ENCODE measurements around the gene SLIT3.

SLIT3 gene

GRCh38 chr5:168653626-168654025, 647.3 kb downstream of the SLIT3 start:
- no peaks in the 10 kb centered on the region for H4K20me1 ChIP-seq (ENCODE audit: insufficient read depth)
- no peak overlapping the region for H3K4me2 ChIP-seq
- no peak for TF ChIP-seq CTCF (conservative IDR thresholded peaks at IDR 0.05; ENCODE audit: low read depth, low read length)
- H3K9ac ChIP-seq, result no peak overlapping the region
- no peak overlapping the region for H3K4me3 ChIP-seq (IDR thresholded peaks at IDR 0.05; ENCODE audit: insufficient read depth, low read depth, low read length)
- no peak overlapping the region for H3K27ac ChIP-seq
- no peaks in the 10 kb centered on the region for H3K27me3 ChIP-seq (ENCODE audit: insufficient read depth, low read depth)
- no peaks in the 10 kb centered on the region for H3K36me3 ChIP-seq (ENCODE audit: insufficient read depth)
- H3K4me1 ChIP-seq (ENCODE audit: low read depth, poor library complexity, severe bottlenecking), result no peaks in the 10 kb centered on the region
- no peaks in the 10 kb centered on the region for H3K79me2 ChIP-seq (ENCODE audit: insufficient read depth, low read depth)
- no peak overlapping the region for H2AFZ ChIP-seq (ENCODE audit: low read depth)

GRCh38 chr5:168651648-168652047, 649.3 kb downstream of the SLIT3 start:
- Histone ChIP-seq H3K27ac (no peak overlapping the region), H3K36me3 (ENCODE audit: insufficient read depth) (no peaks in the 10 kb centered on the region), H3K9ac (no peak overlapping the region), H3K79me2 (ENCODE audit: insufficient read depth, low read depth) (no peaks in the 10 kb centered on the region), H3K4me2 (no peak overlapping the region), H3K4me3 (IDR thresholded peaks at IDR 0.05; ENCODE audit: insufficient read depth, low read depth, low read length) (no peak overlapping the region), H3K4me1 (ENCODE audit: low read depth, poor library complexity, severe bottlenecking) (no peaks in the 10 kb centered on the region), H2AFZ (ENCODE audit: low read depth) (no peak overlapping the region), H3K27me3 (ENCODE audit: insufficient read depth, low read depth) (no peaks in the 10 kb centered on the region), H4K20me1 (ENCODE audit: insufficient read depth) (no peaks in the 10 kb centered on the region)
- TF ChIP-seq CTCF (conservative IDR thresholded peaks at IDR 0.05; ENCODE audit: low read depth, low read length), result no peak

GRCh38 chr5:168649306-168649705, 651.6 kb downstream of the SLIT3 start:
- no peak overlapping the region for H2AFZ ChIP-seq (ENCODE audit: low read depth)
- no peaks in the 10 kb centered on the region for H3K27me3 ChIP-seq (ENCODE audit: insufficient read depth, low read depth)
- no peak overlapping the region for H3K9ac ChIP-seq
- no peak overlapping the region for H3K4me3 ChIP-seq (IDR thresholded peaks at IDR 0.05; ENCODE audit: insufficient read depth, low read depth, low read length)
- no peaks in the 10 kb centered on the region for H3K79me2 ChIP-seq (ENCODE audit: insufficient read depth, low read depth)
- no peaks in the 10 kb centered on the region for H3K4me1 ChIP-seq (ENCODE audit: low read depth, poor library complexity, severe bottlenecking)
- TF ChIP-seq CTCF (conservative IDR thresholded peaks at IDR 0.05; ENCODE audit: low read depth, low read length), result no peak
- H3K27ac ChIP-seq, result no peak overlapping the region
- H4K20me1 ChIP-seq (ENCODE audit: insufficient read depth), result no peaks in the 10 kb centered on the region
- H3K36me3 ChIP-seq (ENCODE audit: insufficient read depth), result no peaks in the 10 kb centered on the region
- H3K4me2 ChIP-seq, result no peak overlapping the region

GRCh38 chr5:168648576-168648975, 652.4 kb downstream of the SLIT3 start:
- H3K9ac ChIP-seq, result no peak overlapping the region
- H3K27ac ChIP-seq, result no peak overlapping the region
- no peaks in the 10 kb centered on the region for H3K27me3 ChIP-seq (ENCODE audit: insufficient read depth, low read depth)
- H4K20me1 ChIP-seq (ENCODE audit: insufficient read depth), result no peaks in the 10 kb centered on the region
- H3K4me3 ChIP-seq (IDR thresholded peaks at IDR 0.05; ENCODE audit: insufficient read depth, low read depth, low read length), result no peak overlapping the region
- no peaks in the 10 kb centered on the region for H3K79me2 ChIP-seq (ENCODE audit: insufficient read depth, low read depth)
- no peak for TF ChIP-seq CTCF (conservative IDR thresholded peaks at IDR 0.05; ENCODE audit: low read depth, low read length)
- H3K4me2 ChIP-seq, result no peak overlapping the region
- no peak overlapping the region for H2AFZ ChIP-seq (ENCODE audit: low read depth)
- H3K36me3 ChIP-seq (ENCODE audit: insufficient read depth), result no peaks in the 10 kb centered on the region
- no peaks in the 10 kb centered on the region for H3K4me1 ChIP-seq (ENCODE audit: low read depth, poor library complexity, severe bottlenecking)

GRCh38 chr5:168648016-168648415, 652.9 kb downstream of the SLIT3 start:
- H3K79me2 ChIP-seq (ENCODE audit: insufficient read depth, low read depth), result no peaks in the 10 kb centered on the region
- no peaks in the 10 kb centered on the region for H3K36me3 ChIP-seq (ENCODE audit: insufficient read depth)
- H3K4me3 ChIP-seq (IDR thresholded peaks at IDR 0.05; ENCODE audit: insufficient read depth, low read depth, low read length), result no peak overlapping the region
- H3K27ac ChIP-seq, result no peak overlapping the region
- no peaks in the 10 kb centered on the region for H3K4me1 ChIP-seq (ENCODE audit: low read depth, poor library complexity, severe bottlenecking)
- no peak overlapping the region for H3K9ac ChIP-seq
- H3K27me3 ChIP-seq (ENCODE audit: insufficient read depth, low read depth), result no peaks in the 10 kb centered on the region
- TF ChIP-seq CTCF (conservative IDR thresholded peaks at IDR 0.05; ENCODE audit: low read depth, low read length), result no peak
- H3K4me2 ChIP-seq, result no peak overlapping the region
- no peaks in the 10 kb centered on the region for H4K20me1 ChIP-seq (ENCODE audit: insufficient read depth)
- H2AFZ ChIP-seq (ENCODE audit: low read depth), result no peak overlapping the region
